ENCODE measurements around the gene USP37.

GRCh38 chr2:218465987-218466633 is 102.0 kb downstream of the USP37 start:
- TF ChIP-seq CTCF (IDR thresholded peaks at IDR 0.05) (no peak), POLR2A (IDR thresholded peaks at IDR 0.05) (no peak)

Measured in lower leg skin (tissue), 3 donors.